Right atrium auricular region (tissue), 2 donors: ENCODE results near the gene NRCAM. TPM values are rescaled to one million over a fixed set of nuclear protein-coding genes. Genes with fewer than 3 reads are reported as not detected.

ENCODE experiments used
- DNase-seq: peaks from one replicate; pipeline ENCODE4 v3.0.0-alpha.2; 2019; ENCODE audit warnings: low spot score
- H3K27ac ChIP-seq, 2 donors: fragments of 200-600 bp; sonication (generic); 1 replicate in 1 of 2; 2 replicates in 1 of 2; pipeline ENCODE4 v1.5.1; 2016 to 2019
- H3K27me3 ChIP-seq, 2 donors: fragments of 200-600 bp; sonication (generic); one replicate each; pipeline versions ENCODE4 v1.5.1 to v1.6.0; 2017 to 2019
- H3K36me3 ChIP-seq: fragments of 200-600 bp; sonication (generic); one replicate; pipeline ENCODE4 v1.5.1; 2016
- H3K4me1 ChIP-seq, 2 donors: fragments of 200-600 bp; sonication (generic); one replicate each; pipeline versions ENCODE4 v1.5.1 to v1.6.0; 2017 to 2019
- H3K4me3 ChIP-seq, 2 donors: fragments of 200-600 bp; sonication (generic); 1 replicate in 1 of 2; 2 replicates in 1 of 2; pipeline ENCODE4 v1.5.1; 2017 to 2019; ENCODE audit warnings: mild to moderate bottlenecking in 1 of 2, moderate library complexity in 1 of 2
- H3K9me3 ChIP-seq, 2 donors: fragments of 200-600 bp; sonication (generic); one replicate each; pipeline ENCODE4 v1.5.1; 2019
- CTCF ChIP-seq, 2 donors: fragments of 200-600 bp; sonication (generic); IDR thresholded peaks; one replicate each; pipeline ENCODE4 v1.5.1; 2019; ENCODE audit warnings: antibody characterized with exemption in 2 of 2
- total RNA-seq, 2 donors: library from RNA; depleted of rRNA; stranded (reverse); fragments of >200 nt; gene quantifications; one replicate each; pipeline ENCODE4 v1.1.0, GENCODE V29; 2016

NRCAM gene
- total RNA-seq, 2 donors from 2014 or later, result 0.63 to 0.93 TPM

GRCh38 chr7:108310351-108310750 lies 145.9 kb downstream of the NRCAM start:
- no peak overlapping the region for H3K27ac ChIP-seq
- no peaks in the 10 kb centered on the region for H3K36me3 ChIP-seq
- DNase-seq, result no peak
- H3K4me1 ChIP-seq, result no peaks in the 10 kb centered on the region
- no peak overlapping the region for H3K4me3 ChIP-seq
- no peaks in the 10 kb centered on the region for H3K9me3 ChIP-seq
- TF ChIP-seq CTCF (IDR thresholded peaks at IDR 0.05), result no peak
- H3K27me3 ChIP-seq, result no peaks in the 10 kb centered on the region

- H3K4me1 ChIP-seq, result no peaks in the 10 kb centered on the region
- H3K4me3 ChIP-seq, result no peak overlapping the region
- no peak for DNase-seq
- no peaks in the 10 kb centered on the region for H3K36me3 ChIP-seq
- H3K9me3 ChIP-seq, result no peaks in the 10 kb centered on the region
- TF ChIP-seq CTCF (IDR thresholded peaks at IDR 0.05), result no peak
- no peak overlapping the region for H3K27ac ChIP-seq
- no peaks in the 10 kb centered on the region for H3K27me3 ChIP-seq
These were observed 147.3 kb downstream of the NRCAM start for GRCh38 chr7:108308903-108309302.

- no peak for TF ChIP-seq CTCF (IDR thresholded peaks at IDR 0.05)
- no peak overlapping the region for H3K27ac ChIP-seq
These were observed 148.0 kb downstream of the NRCAM start for GRCh38 chr7:108308276-108308675.

GRCh38 chr7:108307595-108307994 lies 148.6 kb downstream of the NRCAM start:
- TF ChIP-seq CTCF (IDR thresholded peaks at IDR 0.05), result no peak
- no peaks in the 10 kb centered on the region for H3K27me3 ChIP-seq
- H3K27ac ChIP-seq, result no peak overlapping the region
- H3K4me3 ChIP-seq, result no peak overlapping the region
- H3K4me1 ChIP-seq, result no peaks in the 10 kb centered on the region
- no peak for DNase-seq
- no peaks in the 10 kb centered on the region for H3K36me3 ChIP-seq
- H3K9me3 ChIP-seq, result no peaks in the 10 kb centered on the region

More at GRCh38 chr7:108308276-108308675, 148.0 kb downstream of the NRCAM start:
- no peaks in the 10 kb centered on the region for H3K9me3 ChIP-seq
- no peaks in the 10 kb centered on the region for H3K36me3 ChIP-seq
- H3K4me3 ChIP-seq, result no peak overlapping the region
- no peak for DNase-seq
- H3K4me1 ChIP-seq, result no peaks in the 10 kb centered on the region
- H3K27me3 ChIP-seq, result no peaks in the 10 kb centered on the region

GRCh38 chr7:108307194-108307593 lies 149.0 kb downstream of the NRCAM start:
- no peak overlapping the region for H3K4me3 ChIP-seq
- H3K36me3 ChIP-seq, result no peaks in the 10 kb centered on the region
- TF ChIP-seq CTCF (IDR thresholded peaks at IDR 0.05), result no peak
- no peaks in the 10 kb centered on the region for H3K27me3 ChIP-seq
- DNase-seq, result no peak
- H3K4me1 ChIP-seq, result no peaks in the 10 kb centered on the region
- no peak overlapping the region for H3K27ac ChIP-seq
- H3K9me3 ChIP-seq, result no peaks in the 10 kb centered on the region

- Histone ChIP-seq H3K4me3 (no peak overlapping the region), H3K4me1 (no peaks in the 10 kb centered on the region), H3K27ac (no peak overlapping the region), H3K27me3 (no peaks in the 10 kb centered on the region), H3K9me3 (no peaks in the 10 kb centered on the region), H3K36me3 (no peaks in the 10 kb centered on the region)
- DNase-seq, result no peak
- TF ChIP-seq CTCF (IDR thresholded peaks at IDR 0.05), result no peak
These were observed 152.9 kb downstream of the NRCAM start for GRCh38 chr7:108303332-108303731.
